Ovary (tissue), 9 donors: ENCODE measurements around the gene EEF2K. TPM values are rescaled to one million over a fixed set of nuclear protein-coding genes. Genes with fewer than 3 reads are reported as not detected.

ENCODE experiments used
- DNase-seq, 5 donors: peaks; one replicate each; pipeline ENCODE4 v3.0.0-alpha.2; 2019 to 2020
- H3K27ac ChIP-seq, 2 donors: fragments of 200-600 bp; one replicate each; pipeline versions ENCODE4 v1.5.1 to v1.8.0; 2019 to 2022
- H3K27me3 ChIP-seq: fragments of 200-600 bp; one replicate; pipeline ENCODE4 v1.8.0; 2022
- H3K36me3 ChIP-seq: fragments of 200-600 bp; sonication (generic); one replicate; pipeline ENCODE4 v1.5.1; 2019
- H3K4me1 ChIP-seq: one replicate; pipeline ENCODE4 v1.8.1; 2013; ENCODE audit warnings: mild to moderate bottlenecking, moderate library complexity; ENCODE audit not compliant: insufficient read depth
- H3K4me3 ChIP-seq: fragments of 200-600 bp; sonication (generic); one replicate; pipeline ENCODE4 v1.5.1; 2017
- H3K9me3 ChIP-seq, 2 donors: fragments of 200-600 bp in 1 of 2; sonication (generic) in 1 of 2; one replicate each; pipeline versions ENCODE4 v1.5.1 to v1.8.1; 2013 to 2019; ENCODE audit warnings: mild to moderate bottlenecking in 1 of 2, moderate library complexity in 1 of 2
- CTCF ChIP-seq, 3 donors: fragments of 450-650 bp in 2 of 3; fragments of 200-600 bp in 1 of 3; IDR thresholded peaks; one replicate each; pipeline versions ENCODE4 v1.5.1 to v1.8.0; 2016 to 2022; ENCODE audit warnings: antibody characterized with exemption in 3 of 3, mild to moderate bottlenecking in 1 of 3
- EP300 ChIP-seq: sonication (generic); formaldehyde crosslinking; IDR thresholded peaks from one replicate; pipeline ENCODE4 v1.6.1; 2017; ENCODE audit warnings: antibody characterized with exemption
- POLR2A ChIP-seq: fragments of 450-650 bp; IDR thresholded peaks from one replicate; pipeline ENCODE4 v1.6.1; 2017; ENCODE audit warnings: antibody characterized with exemption, mild to moderate bottlenecking, moderate library complexity
- WGBS, 3 donors: extraction: QIAGEN DNeasy Blood & Tissue Kit in 1 of 3; methylation state at CpG; one replicate each; pipeline versions ENCODE4 v1.1.5 to v1.1.7; 2013 to 2017; 5-methylcytosine and 5-hydroxymethylcytosine counted together
- intact Hi-C, 4 donors: fragments of 100-400 bp; cut with DNase I; formaldehyde crosslinking; loops; one replicate each; pipeline versions ENCODE4 v1.11.0 to v1.15.1; 2022 to 2023
- polyA plus RNA-seq, 2 donors: library from polyadenylated mRNA; stranded (reverse); fragments of 200-250 nt in 1 of 2; fragments of 350-450 nt in 1 of 2; fragmentation: Illumina TruSeq in 1 of 2; extraction: RNeasy Lipid Tissue Mini Kit (QIAGEN cat#74804) in 1 of 2; gene quantifications; one replicate each; pipeline ENCODE4 v1.2.3, GENCODE V29; 2013 to 2014
- total RNA-seq, 7 donors: library from RNA; depleted of rRNA in 2 of 7; stranded (reverse); fragments of >200 nt in 2 of 7; fragmentation: NEBNext Ultra II Directional in 3 of 7; extraction: Animal tissue kit (Norgen Biotek cat#: 25700) in 3 of 7; gene quantifications; one replicate each; pipeline versions ENCODE4 v1.1.0 to v1.2.4, GENCODE V29; 2016 to 2023
- donor health status: DM: no; HTN: no; CAD: no; lungs with moderate emphysema.
- donor health status: DM: no; HTN: no; CAD: no.
- donor health status: Bipolar disorder and iron deficiency.
- donor health status: DM: yes; HTN: yes; CAD: no.
- donor health status: DM: no; HTN: no; CAD: no.
- donor health status: DM: yes; HTN: yes; CAD: no.

Gene EEF2K
- total and polyA plus RNA-seq, 9 donors, result 8.1 to 37.6 (median 26.0) TPM

GRCh38 chr16:22330326-22330725 is 124.2 kb downstream of the EEF2K start:
- Histone ChIP-seq H3K36me3 (no peaks in the 10 kb centered on the region), H3K27me3 (no peaks in the 10 kb centered on the region), H3K27ac (no peak overlapping the region), H3K4me1 (no peaks in the 10 kb centered on the region), H3K4me3 (no peak overlapping the region), H3K9me3 (no peaks in the 10 kb centered on the region)
- intact Hi-C loops, result no loop called here
- TF ChIP-seq CTCF (IDR thresholded peaks at IDR 0.05), result no peak
- no peak for TF ChIP-seq POLR2A
- TF ChIP-seq EP300, result no peak
- WGBS, 3 donors, result 63 to 78% (median 69%) methylated on average over 4 of the region's 4 CpGs
- no peak for DNase-seq

GRCh38 chr16:22333457-22333994 is 127.4 kb downstream of the EEF2K start:
- TF ChIP-seq EP300, result no peak
- no peak for TF ChIP-seq CTCF (IDR thresholded peaks at IDR 0.05)
- no peak for TF ChIP-seq POLR2A
- no peak for DNase-seq
- Histone ChIP-seq H3K4me3 (no peak overlapping the region), H3K4me1 (no peaks in the 10 kb centered on the region), H3K9me3 (no peaks in the 10 kb centered on the region), H3K36me3 (no peaks in the 10 kb centered on the region), H3K27me3 (no peaks in the 10 kb centered on the region), H3K27ac (no peak overlapping the region)
- intact Hi-C loops, result no loop called here
- 83 to 93% (median 89%) methylated on average over 6 of the region's 6 CpGs for WGBS, 3 donors

- Histone ChIP-seq H3K4me3 (no peak overlapping the region), H3K4me1 (no peaks in the 10 kb centered on the region), H3K27ac (no peak overlapping the region), H3K27me3 (no peaks in the 10 kb centered on the region), H3K9me3 (no peaks in the 10 kb centered on the region), H3K36me3 (no peaks in the 10 kb centered on the region)
- intact Hi-C loops, result no loop called here
- TF ChIP-seq EP300, result no peak
- no peak for TF ChIP-seq CTCF (IDR thresholded peaks at IDR 0.05)
- TF ChIP-seq POLR2A, result no peak
- 67 to 100% (median 99%) methylated on average over 3 of the region's 3 CpGs for WGBS, 3 donors
- DNase-seq, result no peak
These were observed 129.7 kb downstream of the EEF2K start for GRCh38 chr16:22335668-22336246.

GRCh38 chr16:22336581-22336980 is 130.5 kb downstream of the EEF2K start:
- intact Hi-C loops, result no loop called here
- no peaks in the 10 kb centered on the region for H3K36me3 ChIP-seq

GRCh38 chr16:22337045-22337444 is 131.0 kb downstream of the EEF2K start:
- intact Hi-C loops, result no loop called here
- no peak for DNase-seq
- Histone ChIP-seq H3K4me1 (no peaks in the 10 kb centered on the region), H3K27me3 (no peaks in the 10 kb centered on the region), H3K27ac (no peak overlapping the region), H3K36me3 (no peaks in the 10 kb centered on the region), H3K4me3 (no peak overlapping the region), H3K9me3 (no peaks in the 10 kb centered on the region)
- TF ChIP-seq EP300, result no peak
- no peak for TF ChIP-seq CTCF (IDR thresholded peaks at IDR 0.05)

More at GRCh38 chr16:22336581-22336980, 130.5 kb downstream of the EEF2K start:
- no peaks in the 10 kb centered on the region for H3K9me3 ChIP-seq
- H3K4me1 ChIP-seq, result no peaks in the 10 kb centered on the region
- H3K27me3 ChIP-seq, result no peaks in the 10 kb centered on the region
- no peak for TF ChIP-seq EP300
- no peak for DNase-seq
- H3K27ac ChIP-seq, result no peak overlapping the region
- no peak overlapping the region for H3K4me3 ChIP-seq
